ENCODE measurements around the gene DDX1.

GRCh38 chr2:15623898-15624541 is 32.4 kb downstream of the DDX1 start:
- no peak for TF ChIP-seq CTCF (IDR thresholded peaks at IDR 0.05)
- TF ChIP-seq IRF1 (CRISPR knock-in tag; IDR thresholded peaks at IDR 0.05): no peak
- TF ChIP-seq CBFB (CRISPR knock-in tag; IDR thresholded peaks at IDR 0.05; ENCODE audit: low read depth): no peak
- TF ChIP-seq IRF2 (CRISPR knock-in tag; IDR thresholded peaks at IDR 0.05; ENCODE audit: borderline replicate concordance, low read depth): no peak

Measured in WTC11 (cell line).